Astrocyte of the cerebellum (primary cell): ENCODE results near the gene WWOX.

Experiments used
- DNase-seq: peaks from one replicate; pipeline ENCODE4 v3.0.0-alpha.2; 2011; ENCODE audit warnings: low read depth
- H3K4me3 ChIP-seq: 2 replicates; pipeline ENCODE4 v1.5.1; 2011; ENCODE audit warnings: mild to moderate bottlenecking, low read depth, low read length, moderate library complexity
- in situ Hi-C: cut with HindIII; loops from 2 replicates; pipeline ENCODE4 v1.10.0; 2017; ENCODE audit warnings: low sequenced_read_pairs
- TF ChIP-seq, protein P1 (sequence below): IDR thresholded peaks from 2 replicates; pipeline ENCODE4 v1.5.1; 2012; ENCODE audit warnings: low read length, low read depth, moderate library complexity, mild to moderate bottlenecking; ENCODE audit errors: missing control alignments

Gene WWOX

DNA sequence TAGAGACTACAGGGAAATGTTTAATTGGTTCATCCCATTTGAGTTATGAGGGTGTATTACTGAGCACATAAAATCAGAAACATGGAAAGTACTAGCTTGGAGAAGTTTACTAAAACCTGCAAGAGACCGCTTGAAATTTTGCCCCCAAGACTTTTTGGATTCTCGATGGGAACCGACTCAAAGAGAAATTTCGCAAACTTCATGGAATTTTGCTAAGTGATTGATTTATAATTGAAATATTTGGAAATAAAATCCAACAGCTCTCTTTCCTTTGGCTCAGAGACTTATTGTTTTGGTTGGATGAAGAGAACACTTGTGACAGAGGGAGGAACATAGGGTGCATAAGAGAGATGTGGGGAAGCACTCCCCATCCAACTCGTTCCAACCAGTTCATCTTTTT is 574.4 kb downstream of the WWOX start:
- in situ Hi-C loops = no loop called here
- H3K4me3 ChIP-seq = no peak overlapping the region
- no peak for DNase-seq
- TF ChIP-seq, protein P1, sequence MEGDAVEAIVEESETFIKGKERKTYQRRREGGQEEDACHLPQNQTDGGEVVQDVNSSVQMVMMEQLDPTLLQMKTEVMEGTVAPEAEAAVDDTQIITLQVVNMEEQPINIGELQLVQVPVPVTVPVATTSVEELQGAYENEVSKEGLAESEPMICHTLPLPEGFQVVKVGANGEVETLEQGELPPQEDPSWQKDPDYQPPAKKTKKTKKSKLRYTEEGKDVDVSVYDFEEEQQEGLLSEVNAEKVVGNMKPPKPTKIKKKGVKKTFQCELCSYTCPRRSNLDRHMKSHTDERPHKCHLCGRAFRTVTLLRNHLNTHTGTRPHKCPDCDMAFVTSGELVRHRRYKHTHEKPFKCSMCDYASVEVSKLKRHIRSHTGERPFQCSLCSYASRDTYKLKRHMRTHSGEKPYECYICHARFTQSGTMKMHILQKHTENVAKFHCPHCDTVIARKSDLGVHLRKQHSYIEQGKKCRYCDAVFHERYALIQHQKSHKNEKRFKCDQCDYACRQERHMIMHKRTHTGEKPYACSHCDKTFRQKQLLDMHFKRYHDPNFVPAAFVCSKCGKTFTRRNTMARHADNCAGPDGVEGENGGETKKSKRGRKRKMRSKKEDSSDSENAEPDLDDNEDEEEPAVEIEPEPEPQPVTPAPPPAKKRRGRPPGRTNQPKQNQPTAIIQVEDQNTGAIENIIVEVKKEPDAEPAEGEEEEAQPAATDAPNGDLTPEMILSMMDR = no peak

DNA sequence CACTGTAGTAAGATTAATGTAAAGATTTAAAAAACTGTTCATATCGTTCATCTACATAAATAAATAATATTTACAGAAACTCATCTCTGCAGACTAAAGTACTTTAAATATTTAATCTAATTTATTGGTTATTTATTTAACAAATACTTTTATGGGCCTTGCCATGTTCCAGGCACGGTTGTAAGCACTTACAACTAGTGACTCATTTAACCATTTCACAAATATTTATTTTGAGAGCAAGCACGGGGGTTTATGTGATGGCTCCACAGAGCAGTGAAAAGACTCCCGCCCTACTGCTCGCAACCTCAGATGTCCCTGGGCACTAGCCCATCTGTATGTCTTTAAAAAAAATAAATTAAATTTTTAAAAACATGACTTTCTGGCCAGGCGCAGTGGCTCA is 575.9 kb downstream of the WWOX start:
- DNase-seq = no peak
- in situ Hi-C loops = no loop called here
- TF ChIP-seq, protein P1 = no peak
- H3K4me3 ChIP-seq = no peak overlapping the region

DNA sequence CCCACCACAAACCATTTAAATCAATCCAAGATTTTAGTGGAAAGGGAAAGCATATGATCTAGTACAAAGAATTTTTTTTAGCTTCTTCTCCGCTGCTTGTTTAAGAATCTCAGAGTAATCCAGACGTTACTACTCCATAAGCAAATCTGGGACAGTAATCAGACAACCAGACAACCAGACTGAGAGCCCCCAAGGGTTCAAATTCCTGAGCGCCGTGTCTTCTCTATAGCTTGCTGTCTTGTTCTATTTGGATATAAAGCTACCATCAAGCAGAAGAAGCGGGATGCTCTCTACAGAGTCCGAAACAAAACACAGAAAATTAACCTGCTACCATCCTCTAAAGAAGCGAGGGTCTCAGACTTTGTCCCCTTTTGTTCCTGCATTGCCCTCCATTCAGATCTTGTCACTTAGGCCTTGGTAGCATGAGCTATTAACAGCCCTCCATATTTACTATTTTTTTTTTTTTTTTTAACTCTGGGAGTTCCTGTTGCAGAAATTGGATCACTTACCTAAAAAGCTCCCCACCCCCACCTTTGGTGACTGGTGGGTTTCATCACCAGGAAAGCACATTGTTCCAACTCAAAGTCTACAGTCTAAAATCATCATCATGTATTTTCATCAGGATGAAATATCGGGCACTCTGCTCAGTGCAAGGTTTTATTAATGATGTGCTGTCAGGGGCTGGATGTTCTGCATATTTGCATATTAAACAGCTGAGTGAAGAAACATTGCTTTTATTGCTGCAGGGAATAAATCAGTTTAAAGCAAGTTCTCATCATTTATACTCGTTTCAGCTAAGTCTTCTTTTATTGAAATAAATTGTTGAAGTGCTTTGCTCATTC is 576.7 kb downstream of the WWOX start:
- TF ChIP-seq, protein P1 = no peak
- DNase-seq = no peak
- in situ Hi-C loops = no loop called here
- H3K4me3 ChIP-seq = no peak overlapping the region

DNA sequence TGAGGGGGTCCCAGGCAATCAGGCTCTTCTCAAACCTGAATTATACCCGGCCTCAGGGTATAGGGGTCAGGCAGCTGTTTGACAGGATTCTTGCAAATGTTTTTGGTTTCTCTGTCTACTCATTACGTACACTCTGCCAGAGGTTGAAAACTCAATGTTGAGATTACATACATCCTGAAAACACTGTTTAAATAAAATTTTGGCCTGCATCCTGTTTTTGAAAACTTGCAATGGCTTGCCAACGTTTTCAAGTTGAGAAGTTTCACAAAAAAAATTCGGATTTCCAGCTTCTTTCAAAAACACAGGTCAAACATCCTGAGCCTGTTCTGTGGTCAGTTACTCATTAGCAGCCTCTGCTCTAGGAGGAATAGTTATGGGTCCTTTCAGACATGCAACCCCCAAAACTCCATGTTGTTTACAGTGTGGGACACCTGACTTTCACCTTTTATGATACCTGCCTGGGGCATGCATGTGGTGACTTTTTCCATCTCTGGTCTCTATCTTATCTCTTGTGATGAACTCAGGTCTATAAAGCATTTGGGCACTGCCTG is 577.8 kb downstream of the WWOX start:
- no peak overlapping the region for H3K4me3 ChIP-seq
- TF ChIP-seq, protein P1 = no peak
- in situ Hi-C loops = no loop called here
- DNase-seq = no peak

DNA sequence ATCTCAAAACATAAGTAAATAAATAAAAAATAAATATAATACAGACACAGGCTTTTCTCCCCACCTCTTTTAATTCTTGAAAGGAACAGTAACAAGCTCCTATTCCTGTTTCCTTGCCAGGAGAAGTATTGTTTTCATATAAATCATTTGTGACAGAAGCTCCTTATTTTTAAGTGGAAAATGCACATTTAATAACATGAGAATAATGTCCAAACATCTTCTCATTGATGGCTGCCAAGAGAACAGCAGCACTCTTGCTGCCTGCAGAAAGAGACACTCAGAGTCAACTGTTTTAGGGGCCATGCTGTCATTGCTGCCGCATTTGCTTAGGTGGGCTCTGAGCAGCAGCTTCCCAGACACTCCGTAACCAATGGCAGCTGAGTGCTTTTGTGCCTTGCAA is 580.1 kb downstream of the WWOX start:
- in situ Hi-C loops = no loop called here
- DNase-seq = no peak
- no peak overlapping the region for H3K4me3 ChIP-seq
- TF ChIP-seq, protein P1 = no peak

DNA sequence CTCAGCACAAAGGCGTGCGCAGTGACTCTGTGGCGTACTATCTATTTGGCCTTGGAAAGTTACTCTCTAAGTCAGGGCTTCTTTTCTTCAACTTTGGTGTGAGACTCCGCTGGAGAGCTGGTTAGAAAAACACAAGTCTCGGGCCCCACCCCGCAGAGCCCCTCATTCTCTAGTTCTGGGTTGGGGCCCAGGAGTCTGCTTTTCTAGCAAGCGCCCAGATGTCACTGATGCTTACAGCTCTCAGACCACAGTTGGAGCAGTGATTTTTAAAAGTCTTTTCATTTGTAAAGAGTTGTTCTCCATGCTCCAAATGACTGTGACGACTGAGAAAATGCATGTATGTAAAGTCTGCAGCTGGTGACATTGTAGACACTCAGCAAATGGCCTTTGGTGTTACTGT is 582.3 kb downstream of the WWOX start:
- no peak overlapping the region for H3K4me3 ChIP-seq
- in situ Hi-C loops = no loop called here
- TF ChIP-seq, protein P1 = no peak
- DNase-seq = no peak
